ENCODE measurements around the gene SORCS2.

Gene SORCS2

DNA sequence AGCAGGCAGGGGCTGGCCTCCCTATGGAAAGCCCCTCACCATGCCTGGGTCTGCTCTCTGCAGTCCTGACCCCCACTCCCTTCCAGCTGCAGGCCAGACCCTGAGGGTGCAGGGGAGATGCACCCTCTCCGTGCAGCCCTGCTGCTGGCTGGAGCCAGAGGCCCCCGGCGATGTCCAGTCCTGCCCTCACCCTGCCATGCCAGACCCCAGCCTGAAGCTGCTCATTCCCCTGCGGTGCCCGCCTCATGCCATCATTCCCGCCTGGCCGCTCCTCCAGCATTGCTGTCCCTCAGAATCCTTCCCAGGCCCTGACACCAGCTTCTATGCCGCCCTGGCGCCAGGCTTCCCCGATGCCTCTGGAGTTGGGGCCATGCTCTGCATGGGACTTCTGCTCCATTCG, 72.4 kb downstream of the SORCS2 start:
- Histone ChIP-seq H2AFZ (ENCODE audit: low read depth, low read length) (no peak overlapping the region), H3K4me1 (ENCODE audit: low read length) (no peaks in the 10 kb centered on the region), H3K4me2 (ENCODE audit: low read length) (no peak overlapping the region), H3K9me3 (ENCODE audit: insufficient read depth, low read length) (no peaks in the 10 kb centered on the region), H3K27ac (ENCODE audit: low read length) (no peak overlapping the region), H3K27me3 (ENCODE audit: low read depth, low read length) (peaks cover 26% of the 10 kb centered on the region), H3K9ac (ENCODE audit: low read length) (no peak overlapping the region), H4K20me1 (ENCODE audit: insufficient read depth, low read length) (no peaks in the 10 kb centered on the region), H3K36me3 (replicated peaks; ENCODE audit: low read depth, low read length) (no peaks in the 10 kb centered on the region), H3K79me2 (ENCODE audit: low read length) (no peaks in the 10 kb centered on the region), H3K4me3 (ENCODE audit: low read length) (no peak overlapping the region)
- TF ChIP-seq, protein P1, sequence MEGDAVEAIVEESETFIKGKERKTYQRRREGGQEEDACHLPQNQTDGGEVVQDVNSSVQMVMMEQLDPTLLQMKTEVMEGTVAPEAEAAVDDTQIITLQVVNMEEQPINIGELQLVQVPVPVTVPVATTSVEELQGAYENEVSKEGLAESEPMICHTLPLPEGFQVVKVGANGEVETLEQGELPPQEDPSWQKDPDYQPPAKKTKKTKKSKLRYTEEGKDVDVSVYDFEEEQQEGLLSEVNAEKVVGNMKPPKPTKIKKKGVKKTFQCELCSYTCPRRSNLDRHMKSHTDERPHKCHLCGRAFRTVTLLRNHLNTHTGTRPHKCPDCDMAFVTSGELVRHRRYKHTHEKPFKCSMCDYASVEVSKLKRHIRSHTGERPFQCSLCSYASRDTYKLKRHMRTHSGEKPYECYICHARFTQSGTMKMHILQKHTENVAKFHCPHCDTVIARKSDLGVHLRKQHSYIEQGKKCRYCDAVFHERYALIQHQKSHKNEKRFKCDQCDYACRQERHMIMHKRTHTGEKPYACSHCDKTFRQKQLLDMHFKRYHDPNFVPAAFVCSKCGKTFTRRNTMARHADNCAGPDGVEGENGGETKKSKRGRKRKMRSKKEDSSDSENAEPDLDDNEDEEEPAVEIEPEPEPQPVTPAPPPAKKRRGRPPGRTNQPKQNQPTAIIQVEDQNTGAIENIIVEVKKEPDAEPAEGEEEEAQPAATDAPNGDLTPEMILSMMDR (IDR thresholded peaks at IDR 0.05; ENCODE audit: low read depth, low read length), result no peak
- no peak for TF ChIP-seq EZH2phosphoT487 (IDR thresholded peaks at IDR 0.05; ENCODE audit: low read depth)

DNA sequence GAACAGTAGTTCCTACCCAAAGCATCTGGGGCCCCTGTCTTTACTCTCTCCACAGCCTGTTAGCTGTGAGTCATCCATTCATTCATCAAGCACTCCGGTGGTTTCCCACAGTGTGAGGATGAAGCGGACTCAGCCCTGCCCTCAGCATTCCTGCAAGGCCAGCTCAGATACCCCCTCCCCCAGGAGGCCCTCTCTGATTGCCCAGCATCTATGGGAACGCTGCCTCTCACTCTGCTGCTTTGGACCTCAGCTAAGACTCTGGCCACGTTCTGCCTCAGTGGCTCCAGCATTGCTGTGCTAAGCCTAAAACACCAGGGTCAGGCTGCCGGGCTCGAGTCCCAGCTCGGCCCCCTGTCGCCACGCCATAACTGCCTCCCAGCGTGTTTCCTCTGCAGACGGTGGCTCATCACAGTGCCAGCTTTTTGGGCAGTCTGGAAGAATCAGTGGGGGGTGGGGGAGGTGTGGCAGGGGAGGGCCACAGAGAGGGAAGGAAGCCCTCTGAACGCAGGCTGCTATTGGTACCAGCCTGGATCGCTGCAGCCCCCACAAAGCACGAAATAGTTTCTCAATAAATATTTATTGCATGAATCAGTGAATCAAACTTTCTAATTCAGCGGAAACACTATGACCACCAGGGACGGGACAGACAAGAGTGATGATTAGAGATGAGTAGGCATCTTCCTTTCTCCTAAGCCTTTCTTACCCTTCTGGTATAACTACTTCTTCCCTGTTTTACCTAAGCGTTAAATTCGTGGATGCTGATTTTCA, 74.4 kb downstream of the SORCS2 start:
- Histone ChIP-seq H3K9ac (ENCODE audit: low read length) (no peak overlapping the region), H3K79me2 (ENCODE audit: low read length) (no peaks in the 10 kb centered on the region), H3K27ac (ENCODE audit: low read length) (no peak overlapping the region), H3K4me3 (ENCODE audit: low read length) (no peak overlapping the region), H3K4me1 (ENCODE audit: low read length) (no peaks in the 10 kb centered on the region), H3K27me3 (ENCODE audit: low read depth, low read length) (peaks cover 19% of the 10 kb centered on the region), H3K9me3 (ENCODE audit: insufficient read depth, low read length) (no peaks in the 10 kb centered on the region), H3K36me3 (replicated peaks; ENCODE audit: low read depth, low read length) (no peaks in the 10 kb centered on the region), H4K20me1 (ENCODE audit: insufficient read depth, low read length) (no peaks in the 10 kb centered on the region), H2AFZ (ENCODE audit: low read depth, low read length) (no peak overlapping the region), H3K4me2 (ENCODE audit: low read length) (no peak overlapping the region)
- TF ChIP-seq EZH2phosphoT487 (IDR thresholded peaks at IDR 0.05; ENCODE audit: low read depth), result no peak
- TF ChIP-seq, protein P1 (IDR thresholded peaks at IDR 0.05; ENCODE audit: low read depth, low read length), result no peak

DNA sequence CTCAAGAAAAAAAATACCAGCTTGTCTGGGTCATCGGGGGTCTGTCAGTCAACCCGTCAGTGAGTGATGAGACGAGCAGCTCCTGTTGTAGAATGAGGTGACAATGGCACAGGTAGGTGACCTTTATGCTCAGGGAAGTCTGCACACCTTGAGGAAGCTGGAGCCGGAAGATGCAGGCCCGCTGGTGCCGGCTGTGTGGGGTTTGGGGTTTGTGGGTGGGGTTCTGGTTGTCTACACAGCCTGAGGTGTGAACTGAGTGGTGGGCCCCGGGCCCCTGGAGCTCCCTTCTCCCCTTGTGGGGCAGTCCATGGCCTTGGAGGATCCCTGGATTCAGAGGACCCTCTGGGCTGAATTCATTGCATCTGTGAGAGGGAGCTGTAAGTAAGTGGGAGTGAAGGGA, 75.5 kb downstream of the SORCS2 start:
- Histone ChIP-seq H3K27me3 (ENCODE audit: low read depth, low read length) (peaks cover 23% of the 10 kb centered on the region), H3K36me3 (replicated peaks; ENCODE audit: low read depth, low read length) (no peaks in the 10 kb centered on the region), H2AFZ (ENCODE audit: low read depth, low read length) (no peak overlapping the region), H3K4me1 (ENCODE audit: low read length) (no peaks in the 10 kb centered on the region), H4K20me1 (ENCODE audit: insufficient read depth, low read length) (no peaks in the 10 kb centered on the region), H3K9ac (ENCODE audit: low read length) (no peak overlapping the region), H3K27ac (ENCODE audit: low read length) (no peak overlapping the region), H3K79me2 (ENCODE audit: low read length) (no peaks in the 10 kb centered on the region), H3K4me3 (ENCODE audit: low read length) (no peak overlapping the region), H3K4me2 (ENCODE audit: low read length) (no peak overlapping the region), H3K9me3 (ENCODE audit: insufficient read depth, low read length) (no peaks in the 10 kb centered on the region)
- no peak for TF ChIP-seq EZH2phosphoT487 (IDR thresholded peaks at IDR 0.05; ENCODE audit: low read depth)
- TF ChIP-seq, protein P1 (IDR thresholded peaks at IDR 0.05; ENCODE audit: low read depth, low read length), result no peak

DNA sequence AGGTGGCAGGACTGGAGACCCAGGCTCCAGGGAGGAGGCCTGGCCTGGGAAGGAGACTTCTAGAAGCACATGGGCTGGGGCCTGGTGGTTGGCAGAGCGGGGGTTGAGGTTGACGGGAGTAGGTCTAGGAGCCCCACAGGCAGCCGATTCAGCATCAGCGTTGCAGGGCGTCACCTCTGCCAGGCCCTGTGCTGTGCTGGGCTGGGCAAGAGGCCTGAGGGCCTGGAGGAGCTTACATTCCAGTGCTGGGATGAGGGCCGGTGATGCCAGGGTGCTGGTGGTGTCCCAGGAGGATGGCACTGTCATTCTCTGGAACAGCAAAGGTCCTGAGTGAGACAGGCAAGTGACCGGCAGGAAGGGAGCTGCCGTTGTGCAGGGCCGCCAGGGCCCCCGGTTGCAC, 76.6 kb downstream of the SORCS2 start:
- H3K9me3 ChIP-seq (ENCODE audit: insufficient read depth, low read length), result no peaks in the 10 kb centered on the region
- H3K27me3 ChIP-seq (ENCODE audit: low read depth, low read length), result peaks cover 27% of the 10 kb centered on the region
- no peak overlapping the region for H3K27ac ChIP-seq (ENCODE audit: low read length)
- H2AFZ ChIP-seq (ENCODE audit: low read depth, low read length), result no peak overlapping the region
- no peak overlapping the region for H3K9ac ChIP-seq (ENCODE audit: low read length)
- no peaks in the 10 kb centered on the region for H3K79me2 ChIP-seq (ENCODE audit: low read length)
- TF ChIP-seq, protein P1 (IDR thresholded peaks at IDR 0.05; ENCODE audit: low read depth, low read length), result no peak
- no peak for TF ChIP-seq EZH2phosphoT487 (IDR thresholded peaks at IDR 0.05; ENCODE audit: low read depth)
- H3K4me2 ChIP-seq (ENCODE audit: low read length), result no peak overlapping the region
- H4K20me1 ChIP-seq (ENCODE audit: insufficient read depth, low read length), result no peaks in the 10 kb centered on the region
- H3K4me1 ChIP-seq (ENCODE audit: low read length), result no peaks in the 10 kb centered on the region
- H3K4me3 ChIP-seq (ENCODE audit: low read length), result no peak overlapping the region
- no peaks in the 10 kb centered on the region for H3K36me3 ChIP-seq (replicated peaks; ENCODE audit: low read depth, low read length)
